ENCODE data around the gene MTOR.

MTOR gene

GRCh38 chr1:11124965-11125364, 137.4 kb downstream of the MTOR start:
- no peak overlapping the region for H3K9ac ChIP-seq (ENCODE audit: low read depth, low read length, poor library complexity, severe bottlenecking)
- no peaks in the 10 kb centered on the region for H3F3A ChIP-seq (ENCODE audit: low read depth)
- no peaks in the 10 kb centered on the region for H3K79me2 ChIP-seq (ENCODE audit: insufficient read depth, low read length)
- H3K4me2 ChIP-seq (ENCODE audit: low read depth, low read length, poor library complexity, severe bottlenecking): no peak overlapping the region
- H3K36me3 ChIP-seq (ENCODE audit: insufficient read depth, low read length): peaks cover 76% of the 10 kb centered on the region; the same call in 1 of the 2 replicates
- H2AFZ ChIP-seq (ENCODE audit: low read length): no peak overlapping the region
- H4K20me1 ChIP-seq (ENCODE audit: insufficient read depth, low read length, poor library complexity, severe bottlenecking): no peaks in the 10 kb centered on the region
- no peak overlapping the region for H3K4me3 ChIP-seq (ENCODE audit: low read length, poor library complexity, severe bottlenecking)
- H3K9me2 ChIP-seq (replicated peaks; ENCODE audit: low read depth, low read length): no peaks in the 10 kb centered on the region
- no peaks in the 10 kb centered on the region for H3K4me1 ChIP-seq (ENCODE audit: insufficient read depth, low read length, poor library complexity, severe bottlenecking)
- no peak for TF ChIP-seq EZH2phosphoT487 (IDR thresholded peaks at IDR 0.05; ENCODE audit: borderline replicate concordance)
- TF ChIP-seq, protein P1, sequence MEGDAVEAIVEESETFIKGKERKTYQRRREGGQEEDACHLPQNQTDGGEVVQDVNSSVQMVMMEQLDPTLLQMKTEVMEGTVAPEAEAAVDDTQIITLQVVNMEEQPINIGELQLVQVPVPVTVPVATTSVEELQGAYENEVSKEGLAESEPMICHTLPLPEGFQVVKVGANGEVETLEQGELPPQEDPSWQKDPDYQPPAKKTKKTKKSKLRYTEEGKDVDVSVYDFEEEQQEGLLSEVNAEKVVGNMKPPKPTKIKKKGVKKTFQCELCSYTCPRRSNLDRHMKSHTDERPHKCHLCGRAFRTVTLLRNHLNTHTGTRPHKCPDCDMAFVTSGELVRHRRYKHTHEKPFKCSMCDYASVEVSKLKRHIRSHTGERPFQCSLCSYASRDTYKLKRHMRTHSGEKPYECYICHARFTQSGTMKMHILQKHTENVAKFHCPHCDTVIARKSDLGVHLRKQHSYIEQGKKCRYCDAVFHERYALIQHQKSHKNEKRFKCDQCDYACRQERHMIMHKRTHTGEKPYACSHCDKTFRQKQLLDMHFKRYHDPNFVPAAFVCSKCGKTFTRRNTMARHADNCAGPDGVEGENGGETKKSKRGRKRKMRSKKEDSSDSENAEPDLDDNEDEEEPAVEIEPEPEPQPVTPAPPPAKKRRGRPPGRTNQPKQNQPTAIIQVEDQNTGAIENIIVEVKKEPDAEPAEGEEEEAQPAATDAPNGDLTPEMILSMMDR (conservative IDR thresholded peaks at IDR 0.05; ENCODE audit: low read length): no peak
- no peaks in the 10 kb centered on the region for H3K27me3 ChIP-seq (ENCODE audit: insufficient read depth, low read length, poor library complexity, severe bottlenecking)
- H3K9me3 ChIP-seq (ENCODE audit: insufficient read depth, low read depth, low read length): no peaks in the 10 kb centered on the region

DNA sequence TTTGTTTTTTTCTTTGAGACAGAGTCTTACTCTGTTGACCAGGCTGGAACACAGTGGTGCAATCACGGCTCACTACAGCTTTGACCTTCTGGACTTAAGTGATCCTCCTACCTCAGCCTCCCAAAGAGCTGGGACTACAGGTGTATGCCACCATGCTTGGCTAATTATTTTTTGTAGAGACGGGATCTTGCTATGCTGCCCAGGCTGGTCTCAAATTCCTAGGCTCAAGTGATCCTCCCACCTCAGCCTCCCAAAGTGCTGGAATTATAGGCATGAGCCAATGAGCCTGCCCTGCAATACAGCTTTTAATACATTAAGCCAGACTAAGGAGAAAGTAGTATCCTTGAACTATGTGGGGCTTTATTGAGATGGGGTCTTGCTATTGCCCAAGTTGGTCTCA, 146.0 kb downstream of the MTOR start:
- Histone ChIP-seq H3K36me3 (ENCODE audit: insufficient read depth, low read length) (peaks cover 54% of the 10 kb centered on the region; the same call in 1 of the 2 replicates), H3F3A (ENCODE audit: low read depth) (no peaks in the 10 kb centered on the region), H2AFZ (ENCODE audit: low read length) (no peak overlapping the region), H3K4me3 (ENCODE audit: low read length, poor library complexity, severe bottlenecking) (no peak overlapping the region), H4K20me1 (ENCODE audit: insufficient read depth, low read length, poor library complexity, severe bottlenecking) (no peaks in the 10 kb centered on the region), H3K9me2 (replicated peaks; ENCODE audit: low read depth, low read length) (no peaks in the 10 kb centered on the region), H3K27me3 (ENCODE audit: insufficient read depth, low read length, poor library complexity, severe bottlenecking) (no peaks in the 10 kb centered on the region), H3K4me1 (ENCODE audit: insufficient read depth, low read length, poor library complexity, severe bottlenecking) (no peaks in the 10 kb centered on the region), H3K79me2 (ENCODE audit: insufficient read depth, low read length) (no peaks in the 10 kb centered on the region), H3K4me2 (ENCODE audit: low read depth, low read length, poor library complexity, severe bottlenecking) (no peak overlapping the region), H3K9ac (ENCODE audit: low read depth, low read length, poor library complexity, severe bottlenecking) (no peak overlapping the region), H3K9me3 (ENCODE audit: insufficient read depth, low read depth, low read length) (no peaks in the 10 kb centered on the region)
- no peak for TF ChIP-seq EZH2phosphoT487 (IDR thresholded peaks at IDR 0.05; ENCODE audit: borderline replicate concordance)
- TF ChIP-seq, protein P1 (conservative IDR thresholded peaks at IDR 0.05; ENCODE audit: low read length): no peak

- no peaks in the 10 kb centered on the region for H3K4me1 ChIP-seq (ENCODE audit: insufficient read depth, low read length, poor library complexity, severe bottlenecking)
- no peaks in the 10 kb centered on the region for H4K20me1 ChIP-seq (ENCODE audit: insufficient read depth, low read length, poor library complexity, severe bottlenecking)
- peaks cover 50% of the 10 kb centered on the region; the same call in 1 of the 2 replicates for H3K36me3 ChIP-seq (ENCODE audit: insufficient read depth, low read length)
- H2AFZ ChIP-seq (ENCODE audit: low read length): no peak overlapping the region
- no peak overlapping the region for H3K4me2 ChIP-seq (ENCODE audit: low read depth, low read length, poor library complexity, severe bottlenecking)
- H3K9me3 ChIP-seq (ENCODE audit: insufficient read depth, low read depth, low read length): no peaks in the 10 kb centered on the region
- no peaks in the 10 kb centered on the region for H3K9me2 ChIP-seq (replicated peaks; ENCODE audit: low read depth, low read length)
- H3K4me3 ChIP-seq (ENCODE audit: low read length, poor library complexity, severe bottlenecking): no peak overlapping the region
- H3F3A ChIP-seq (ENCODE audit: low read depth): no peaks in the 10 kb centered on the region
- no peaks in the 10 kb centered on the region for H3K27me3 ChIP-seq (ENCODE audit: insufficient read depth, low read length, poor library complexity, severe bottlenecking)
- H3K9ac ChIP-seq (ENCODE audit: low read depth, low read length, poor library complexity, severe bottlenecking): no peak overlapping the region
- H3K79me2 ChIP-seq (ENCODE audit: insufficient read depth, low read length): no peaks in the 10 kb centered on the region
- TF ChIP-seq, protein P1 (conservative IDR thresholded peaks at IDR 0.05; ENCODE audit: low read length): no peak
Measured at GRCh38 chr1:11114966-11115365, 147.4 kb downstream of the MTOR start.
